Neural progenitor cell (in vitro differentiated cells): Measurements from ENCODE around the gene YKT6. TPM values are rescaled to one million over a fixed set of nuclear protein-coding genes. Genes with fewer than 3 reads are reported as not detected.

Source experiments
- DNase-seq: peaks from one replicate; pipeline ENCODE4 v3.0.0-alpha.2; 2016; ENCODE audit warnings: low spot score
- H2AFZ ChIP-seq: fragments of 200-600 bp; sonication (generic); replicated peaks from 2 replicates; pipeline ENCODE4 v1.6.1; 2016; ENCODE audit warnings: antibody characterized with exemption
- H3F3A ChIP-seq: fragments of 200-600 bp; sonication (generic); 2 replicates; pipeline ENCODE4 v1.6.1; 2016; ENCODE audit warnings: antibody characterized with exemption, low read depth
- H3K27ac ChIP-seq: fragments of 200-600 bp; sonication (generic); 2 replicates; pipeline ENCODE4 v1.5.1; 2016; ENCODE audit warnings: mild to moderate bottlenecking
- H3K27me3 ChIP-seq: fragments of 200-600 bp; sonication (generic); 2 replicates; pipeline ENCODE4 v1.6.1; 2016; ENCODE audit warnings: mild to moderate bottlenecking, moderate library complexity
- H3K36me3 ChIP-seq: fragments of 200-600 bp; sonication (generic); 2 replicates; pipeline ENCODE4 v1.5.1; 2016
- H3K4me1 ChIP-seq: fragments of 200-600 bp; sonication (generic); 2 replicates; pipeline ENCODE4 v1.6.1; 2016; ENCODE audit warnings: mixed run types
- H3K4me2 ChIP-seq: fragments of 200-600 bp; sonication (generic); 2 replicates; pipeline ENCODE4 v1.6.1; 2016
- H3K4me3 ChIP-seq: fragments of 200-600 bp; sonication (generic); 2 replicates; pipeline ENCODE4 v1.5.1; 2016
- H3K79me2 ChIP-seq: fragments of 200-600 bp; sonication (generic); 2 replicates; pipeline ENCODE4 v1.6.1; 2016; ENCODE audit warnings: low read depth
- H3K9ac ChIP-seq: fragments of 200-600 bp; sonication (generic); 2 replicates; pipeline ENCODE4 v1.6.1; 2016
- H3K9me3 ChIP-seq: fragments of 200-600 bp; sonication (generic); 2 replicates; pipeline ENCODE4 v1.5.1; 2016; ENCODE audit warnings: low read depth
- H4K20me1 ChIP-seq: fragments of 200-600 bp; sonication (generic); 2 replicates; pipeline ENCODE4 v1.6.1; 2016; ENCODE audit warnings: low read depth
- H3K27ac Mint-ChIP-seq: 3 replicates; pipeline ENCODE4 v1.8.0; 2021; ENCODE audit warnings: mixed read lengths
- H3K27me3 Mint-ChIP-seq: 2 replicates; pipeline ENCODE4 v1.8.0; 2022; ENCODE audit warnings: low read depth, mild to moderate bottlenecking, inconsistent platforms, moderate library complexity, mixed read lengths; ENCODE audit not compliant: insufficient read depth
- H3K36me3 Mint-ChIP-seq: 3 replicates; pipeline ENCODE4 v1.8.0; 2021; ENCODE audit warnings: mixed read lengths
- H3K4me1 Mint-ChIP-seq: 3 replicates; pipeline ENCODE4 v1.8.0; 2021; ENCODE audit warnings: mixed read lengths
- H3K4me3 Mint-ChIP-seq: 3 replicates; pipeline ENCODE4 v1.8.0; 2021; ENCODE audit warnings: mild to moderate bottlenecking, moderate library complexity, mixed read lengths
- H3K9me3 Mint-ChIP-seq: 3 replicates; pipeline ENCODE4 v1.8.0; 2020; ENCODE audit warnings: mixed read lengths
- EZH2 ChIP-seq: fragments of 200-600 bp; sonication (generic); IDR thresholded peaks from 2 replicates; pipeline ENCODE4 v1.6.1; 2017; ENCODE audit warnings: antibody characterized with exemption, mild to moderate bottlenecking, moderate library complexity
- EZH2phosphoT487 ChIP-seq: fragments of 200-600 bp; sonication (generic); IDR thresholded peaks from 2 replicates; pipeline ENCODE4 v1.6.1; 2017; ENCODE audit warnings: antibody characterized with exemption
- total RNA-seq: library from RNA; depleted of rRNA; stranded (reverse); fragments of >200 nt; gene quantifications from 2 replicates; pipeline ENCODE4 v1.2.3, GENCODE V29; 2015; ENCODE audit warnings: low replicate concordance
- TF ChIP-seq, protein P1 (sequence below): fragments of 200-600 bp; sonication (generic); IDR thresholded peaks from 2 replicates; pipeline ENCODE4 v1.5.1; 2017; ENCODE audit warnings: antibody characterized with exemption, mild to moderate bottlenecking

Gene YKT6
- total RNA-seq, 1 donor from 2014 or later: 43.8 TPM

DNA sequence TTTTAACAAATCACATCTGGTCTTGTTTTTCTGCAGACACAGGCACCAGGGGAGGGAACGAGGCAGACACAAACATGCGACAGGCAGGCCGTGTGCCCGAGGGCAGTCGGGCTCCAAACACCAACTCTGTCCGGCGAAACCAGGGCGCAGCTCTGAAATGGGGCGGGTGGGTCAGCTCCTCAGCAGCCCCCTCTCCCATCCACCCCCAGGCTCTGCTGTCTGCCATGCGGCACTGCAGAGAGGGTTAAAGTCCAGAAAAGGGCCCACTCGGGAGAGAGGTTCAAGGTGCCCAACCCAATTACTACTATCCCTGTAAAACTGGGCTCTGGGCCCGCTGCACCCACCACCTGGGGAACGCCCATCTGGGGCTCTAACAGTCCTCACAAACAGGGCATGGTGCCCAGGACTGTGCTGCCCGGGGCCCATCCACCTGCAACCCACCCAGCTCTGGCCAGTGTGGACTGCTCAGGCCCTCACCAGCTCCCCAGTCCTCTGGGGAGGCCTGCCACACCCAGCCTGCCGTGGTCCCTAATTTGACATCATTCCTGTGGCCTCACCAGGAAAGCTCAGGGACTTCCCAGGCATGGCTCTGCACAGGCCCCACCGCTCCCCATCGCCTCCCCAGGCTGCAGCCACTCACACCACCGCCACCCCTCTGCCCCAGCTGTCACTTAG lies 18.7 kb downstream of the YKT6 start:
- Mint-ChIP-seq H3K9me3 (no peaks in the 10 kb centered on the region), H3K36me3 (no peaks in the 10 kb centered on the region), H3K27me3 (peaks cover 14% of the 10 kb centered on the region), H3K27ac (no peak overlapping the region), H3K4me3 (no peak overlapping the region), H3K4me1 (peaks cover 54% of the 10 kb centered on the region)
- Histone ChIP-seq H3K9ac (no peak overlapping the region), H3K27ac (no peak overlapping the region), H2AFZ (no peak overlapping the region), H3F3A (peaks cover 12% of the 10 kb centered on the region), H3K36me3 (no peaks in the 10 kb centered on the region), H3K79me2 (no peaks in the 10 kb centered on the region), H3K4me2 (no peak overlapping the region), H3K4me1 (peaks cover 44% of the 10 kb centered on the region), H4K20me1 (no peaks in the 10 kb centered on the region), H3K27me3 (no peaks in the 10 kb centered on the region), H3K4me3 (no peak overlapping the region), H3K9me3 (no peaks in the 10 kb centered on the region)
- TF ChIP-seq, protein P1, sequence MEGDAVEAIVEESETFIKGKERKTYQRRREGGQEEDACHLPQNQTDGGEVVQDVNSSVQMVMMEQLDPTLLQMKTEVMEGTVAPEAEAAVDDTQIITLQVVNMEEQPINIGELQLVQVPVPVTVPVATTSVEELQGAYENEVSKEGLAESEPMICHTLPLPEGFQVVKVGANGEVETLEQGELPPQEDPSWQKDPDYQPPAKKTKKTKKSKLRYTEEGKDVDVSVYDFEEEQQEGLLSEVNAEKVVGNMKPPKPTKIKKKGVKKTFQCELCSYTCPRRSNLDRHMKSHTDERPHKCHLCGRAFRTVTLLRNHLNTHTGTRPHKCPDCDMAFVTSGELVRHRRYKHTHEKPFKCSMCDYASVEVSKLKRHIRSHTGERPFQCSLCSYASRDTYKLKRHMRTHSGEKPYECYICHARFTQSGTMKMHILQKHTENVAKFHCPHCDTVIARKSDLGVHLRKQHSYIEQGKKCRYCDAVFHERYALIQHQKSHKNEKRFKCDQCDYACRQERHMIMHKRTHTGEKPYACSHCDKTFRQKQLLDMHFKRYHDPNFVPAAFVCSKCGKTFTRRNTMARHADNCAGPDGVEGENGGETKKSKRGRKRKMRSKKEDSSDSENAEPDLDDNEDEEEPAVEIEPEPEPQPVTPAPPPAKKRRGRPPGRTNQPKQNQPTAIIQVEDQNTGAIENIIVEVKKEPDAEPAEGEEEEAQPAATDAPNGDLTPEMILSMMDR: no peak
- TF ChIP-seq EZH2 (no peak), EZH2phosphoT487 (no peak)
- no peak for DNase-seq

DNA sequence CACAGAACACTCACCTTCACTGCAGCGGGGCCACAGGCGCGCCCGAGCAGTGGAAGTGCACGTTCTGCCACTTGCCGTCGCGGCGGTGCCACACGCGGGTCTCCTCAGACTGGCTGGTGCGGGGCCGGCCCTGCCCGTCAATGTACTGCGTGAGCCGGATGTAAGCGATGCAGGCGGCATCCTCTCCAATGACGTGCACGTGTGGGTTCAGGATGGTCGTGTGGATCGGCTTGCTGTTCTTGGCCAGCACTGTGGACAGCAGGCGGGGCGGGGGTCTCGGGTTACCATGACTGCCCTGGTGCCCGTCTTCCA lies 19.2 kb downstream of the YKT6 start:
- no peaks in the 10 kb centered on the region for H3K27me3 ChIP-seq
- H3K36me3 ChIP-seq: no peaks in the 10 kb centered on the region
- no peak overlapping the region for H3K4me2 ChIP-seq
- TF ChIP-seq EZH2 (no peak), EZH2phosphoT487 (no peak)
- TF ChIP-seq, protein P1: no peak
- Mint-ChIP-seq H3K9me3 (no peaks in the 10 kb centered on the region), H3K36me3 (no peaks in the 10 kb centered on the region), H3K4me1 (peaks cover 52% of the 10 kb centered on the region), H3K27ac (no peak overlapping the region), H3K27me3 (peaks cover 14% of the 10 kb centered on the region), H3K4me3 (no peak overlapping the region)
- no peak overlapping the region for H3K4me3 ChIP-seq
- H4K20me1 ChIP-seq: no peaks in the 10 kb centered on the region
- no peak overlapping the region for H2AFZ ChIP-seq
- peaks cover 9% of the 10 kb centered on the region for H3F3A ChIP-seq
- DNase-seq: no peak
- no peak overlapping the region for H3K9ac ChIP-seq
- H3K9me3 ChIP-seq: no peaks in the 10 kb centered on the region
- H3K27ac ChIP-seq: no peak overlapping the region
- H3K79me2 ChIP-seq: no peaks in the 10 kb centered on the region
- peaks cover 49% of the 10 kb centered on the region for H3K4me1 ChIP-seq

DNA sequence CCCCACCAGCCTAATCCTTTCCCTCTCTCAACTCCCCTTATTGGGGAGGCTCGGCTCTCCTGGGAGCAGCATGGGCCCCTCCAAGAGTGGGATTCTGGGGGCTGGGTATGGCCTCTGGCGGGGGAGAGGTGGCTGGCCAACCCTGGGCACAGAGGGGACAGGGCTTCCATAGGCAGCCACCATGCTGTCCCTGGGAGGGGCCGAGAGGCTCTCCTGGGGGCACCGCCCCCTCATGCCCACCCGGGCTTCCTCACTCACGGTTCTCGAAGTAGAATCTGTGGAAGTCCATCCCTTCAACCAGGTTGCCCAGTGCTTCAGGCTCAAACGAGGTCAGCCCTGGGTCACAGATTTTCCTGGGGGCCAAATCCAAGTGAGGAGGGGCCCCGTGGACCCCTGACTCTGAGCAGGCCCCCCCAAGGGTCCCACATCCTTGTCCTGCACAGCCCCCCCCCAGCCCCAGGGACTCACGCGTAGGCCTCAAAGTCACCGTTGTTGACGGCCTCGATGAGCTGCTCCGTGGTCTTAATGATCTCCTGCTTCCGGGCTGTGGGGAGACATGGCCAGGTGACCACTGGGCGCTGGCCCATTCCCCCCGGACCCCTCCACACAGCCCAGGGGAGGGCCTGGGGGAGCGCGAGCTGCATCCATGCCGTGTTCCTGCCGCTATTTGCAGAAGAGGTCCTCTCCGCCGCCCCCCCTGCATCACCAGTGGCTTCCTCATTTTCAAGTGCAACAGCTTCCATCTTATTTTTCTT lies 19.8 kb downstream of the YKT6 start:
- Histone ChIP-seq H3K4me2 (no peak overlapping the region), H4K20me1 (no peaks in the 10 kb centered on the region), H3K9me3 (no peaks in the 10 kb centered on the region), H3K27me3 (no peaks in the 10 kb centered on the region), H3K36me3 (no peaks in the 10 kb centered on the region), H3K4me3 (no peak overlapping the region), H3K27ac (no peak overlapping the region), H3K4me1 (peaks cover 49% of the 10 kb centered on the region), H3K79me2 (no peaks in the 10 kb centered on the region), H3K9ac (no peak overlapping the region), H2AFZ (no peak overlapping the region), H3F3A (peaks cover 9% of the 10 kb centered on the region)
- no peak overlapping the region for H3K27ac Mint-ChIP-seq
- H3K9me3 Mint-ChIP-seq: no peaks in the 10 kb centered on the region
- peaks cover 14% of the 10 kb centered on the region for H3K27me3 Mint-ChIP-seq
- no peak overlapping the region for H3K4me3 Mint-ChIP-seq
- H3K36me3 Mint-ChIP-seq: no peaks in the 10 kb centered on the region
- peaks cover 52% of the 10 kb centered on the region for H3K4me1 Mint-ChIP-seq
- no peak for DNase-seq
- no peak for TF ChIP-seq EZH2phosphoT487
- TF ChIP-seq, protein P1: no peak
- no peak for TF ChIP-seq EZH2
